ENCODE data around the gene CBLL1. TPM values are rescaled to one million over a fixed set of nuclear protein-coding genes. Genes with fewer than 3 reads are reported as not detected.

The CBLL1 gene
- total RNA-seq, 2 experiments from 2014 or later = 44.0 to 50.5 TPM

- no peak for DNase-seq
- ChIA-PET POLR2A (no interaction called here), CTCF (no interaction called here)
- H3K27ac Mint-ChIP-seq = no peak overlapping the region
- H3K9me3 Mint-ChIP-seq = no peaks in the 10 kb centered on the region
- peaks cover 14% of the 10 kb centered on the region for H3K4me1 Mint-ChIP-seq
- H3K27me3 Mint-ChIP-seq = peaks cover 14% of the 10 kb centered on the region
- no peak overlapping the region for H3K4me3 Mint-ChIP-seq
- H3K36me3 Mint-ChIP-seq (ENCODE audit: low read depth) = no peaks in the 10 kb centered on the region
Observed at GRCh38 chr7:107789647-107790046, 45.7 kb downstream of the CBLL1 start.

GRCh38 chr7:107792364-107792763 is 48.4 kb downstream of the CBLL1 start:
- Mint-ChIP-seq H3K4me1 (no peaks in the 10 kb centered on the region), H3K4me3 (no peak overlapping the region), H3K27me3 (peaks cover 14% of the 10 kb centered on the region), H3K36me3 (ENCODE audit: low read depth) (no peaks in the 10 kb centered on the region), H3K9me3 (no peaks in the 10 kb centered on the region), H3K27ac (no peak overlapping the region)
- ChIA-PET CTCF (no interaction called here), POLR2A (no interaction called here)
- DNase-seq = no peak

- H3K36me3 Mint-ChIP-seq (ENCODE audit: low read depth) = no peaks in the 10 kb centered on the region
- no peak for DNase-seq
Observed at GRCh38 chr7:107799647-107800264, 55.8 kb downstream of the CBLL1 start.

GRCh38 chr7:107803009-107803610 is 59.2 kb downstream of the CBLL1 start, which contains the start of gene SLC26A3:
Gene SLC26A3 (minus strand): TSS chr7:107803223. CDS start chr7:107794509, 8,714 bp downstream.
- Mint-ChIP-seq H3K27me3 (peaks cover 4% of the 10 kb centered on the region), H3K36me3 (ENCODE audit: low read depth) (no peaks in the 10 kb centered on the region), H3K4me1 (no peaks in the 10 kb centered on the region), H3K4me3 (no peak within 1 kb of the TSS), H3K27ac (no peak within 1 kb of the TSS), H3K9me3 (no peaks in the 10 kb centered on the region)
- DNase-seq = no peak
- CTCF ChIA-PET = no interaction called here
- POLR2A ChIA-PET = no interaction called here

More at GRCh38 chr7:107799647-107800264, 55.8 kb downstream of the CBLL1 start:
- H3K9me3 Mint-ChIP-seq = no peaks in the 10 kb centered on the region
- ChIA-PET POLR2A (no interaction called here), CTCF (no interaction called here)
- H3K27me3 Mint-ChIP-seq = peaks cover 9% of the 10 kb centered on the region
- no peak overlapping the region for H3K27ac Mint-ChIP-seq
- no peak overlapping the region for H3K4me3 Mint-ChIP-seq
- H3K4me1 Mint-ChIP-seq = no peaks in the 10 kb centered on the region

- H3K36me3 Mint-ChIP-seq (ENCODE audit: low read depth) = no peaks in the 10 kb centered on the region
- H3K27ac Mint-ChIP-seq = no peak overlapping the region
- H3K4me1 Mint-ChIP-seq = peaks cover 4% of the 10 kb centered on the region
- H3K4me3 Mint-ChIP-seq = no peak overlapping the region
- DNase-seq = no peak
- no peaks in the 10 kb centered on the region for H3K27me3 Mint-ChIP-seq
- no peaks in the 10 kb centered on the region for H3K9me3 Mint-ChIP-seq
- ChIA-PET POLR2A (no interaction called here), CTCF (no interaction called here)
Observed at GRCh38 chr7:107809179-107809578, 65.2 kb downstream of the CBLL1 start.

GRCh38 chr7:107810626-107811025 is 66.7 kb downstream of the CBLL1 start:
- H3K36me3 Mint-ChIP-seq (ENCODE audit: low read depth) = no peaks in the 10 kb centered on the region
- H3K9me3 Mint-ChIP-seq = no peaks in the 10 kb centered on the region
- POLR2A ChIA-PET = no interaction called here
- DNase-seq = no peak
- no peak overlapping the region for H3K27ac Mint-ChIP-seq
- CTCF ChIA-PET = no interaction called here
- H3K4me1 Mint-ChIP-seq = peaks cover 12% of the 10 kb centered on the region
- no peak overlapping the region for H3K4me3 Mint-ChIP-seq
- no peaks in the 10 kb centered on the region for H3K27me3 Mint-ChIP-seq

Other genes with a start within 250 kb of the CBLL1 start
- 10 to 100 TPM; 40.1 to 45.3 TPM for gene COG5, start 180.2 kb upstream of the CBLL1 start, total RNA-seq
- 1 to 10 TPM; 8.1 to 8.9 TPM for gene DUS4L, start 180.2 kb upstream of the CBLL1 start, total RNA-seq
- 10 to 100 TPM; 49.1 to 52.5 TPM for gene BCAP29, start 163.9 kb upstream of the CBLL1 start, total RNA-seq
- gene SLC26A4, start 83.3 kb upstream of the CBLL1 start, total RNA-seq = 10 to 100 TPM; 10.9 to 12.2 TPM
- not detected for gene SLC26A3, start 59.1 kb downstream of the CBLL1 start, total RNA-seq
- gene DLD, start 147.0 kb downstream of the CBLL1 start, total RNA-seq = 10 to 100 TPM; 68.2 to 70.6 TPM

Data from activated CD4-positive, alpha-beta memory T cell treated with anti-CD3 and anti-CD28 coated beads, Interleukin-2, amount 10 ng/mL, durations not matched to agents 7 days and 5 days (primary cell).